Vagina (tissue), 2 donors: ENCODE measurements around the gene HSPB2. TPM values are rescaled to one million over a fixed set of nuclear protein-coding genes. Genes with fewer than 3 reads are reported as not detected.

ENCODE experiments used
- DNase-seq, 2 donors: peaks; one replicate each; pipeline ENCODE4 v3.0.0-alpha.2; 2017; ENCODE audit errors: extremely low spot score in 2 of 2
- H3K27ac ChIP-seq: fragments of 200-600 bp; sonication (generic); one replicate; pipeline ENCODE4 v1.5.1; 2019
- H3K27me3 ChIP-seq: fragments of 200-600 bp; sonication (generic); one replicate; pipeline ENCODE4 v1.5.1; 2019
- H3K36me3 ChIP-seq, 2 donors: fragments of 200-600 bp; sonication (generic); one replicate each; pipeline ENCODE4 v1.5.1; 2017 to 2019
- H3K4me1 ChIP-seq: fragments of 200-600 bp; sonication (generic); one replicate; pipeline ENCODE4 v1.5.1; 2019
- H3K4me3 ChIP-seq, 2 donors: fragments of 200-600 bp; sonication (generic); 1 replicate in 1 of 2; 2 replicates in 1 of 2; pipeline ENCODE4 v1.5.1; 2016 to 2019
- H3K9me3 ChIP-seq: fragments of 200-600 bp; sonication (generic); one replicate; pipeline ENCODE4 v1.5.1; 2019
- POLR2A ChIP-seq, 2 donors: fragments of 450-650 bp; IDR thresholded peaks; one replicate each; pipeline ENCODE4 v1.6.1; 2017; ENCODE audit warnings: antibody characterized with exemption in 2 of 2, mild to moderate bottlenecking in 2 of 2, moderate library complexity in 2 of 2
- POLR2AphosphoS5 ChIP-seq, 2 donors: sonication (generic); formaldehyde crosslinking; IDR thresholded peaks; one replicate each; pipeline ENCODE4 v1.9.0; 2017; ENCODE audit warnings: antibody characterized with exemption in 2 of 2, mild to moderate bottlenecking in 2 of 2, low read depth in 1 of 2; ENCODE audit not compliant: insufficient read depth in 1 of 2
- intact Hi-C: fragments of 100-400 bp; cut with DNase I; formaldehyde crosslinking; loops from one replicate; pipeline ENCODE4 v1.15.1; 2023
- total RNA-seq: library from RNA; depleted of rRNA; stranded (reverse); fragments of >200 nt; gene quantifications from one replicate; pipeline ENCODE4 v1.2.3, GENCODE V29; 2016
- TF ChIP-seq, protein P1 (sequence below), 3 experiments: fragments of 450-650 bp in 2 of 3; fragments of 200-600 bp in 1 of 3; sonication (generic) in 1 of 3; IDR thresholded peaks; one replicate each; pipeline ENCODE4 v1.5.1; 2017 to 2019; ENCODE audit warnings: antibody characterized with exemption in 3 of 3, mild to moderate bottlenecking in 2 of 3, moderate library complexity in 2 of 3

HSPB2 gene
- total RNA-seq, 1 donor from 2014 or later: not detected

DNA sequence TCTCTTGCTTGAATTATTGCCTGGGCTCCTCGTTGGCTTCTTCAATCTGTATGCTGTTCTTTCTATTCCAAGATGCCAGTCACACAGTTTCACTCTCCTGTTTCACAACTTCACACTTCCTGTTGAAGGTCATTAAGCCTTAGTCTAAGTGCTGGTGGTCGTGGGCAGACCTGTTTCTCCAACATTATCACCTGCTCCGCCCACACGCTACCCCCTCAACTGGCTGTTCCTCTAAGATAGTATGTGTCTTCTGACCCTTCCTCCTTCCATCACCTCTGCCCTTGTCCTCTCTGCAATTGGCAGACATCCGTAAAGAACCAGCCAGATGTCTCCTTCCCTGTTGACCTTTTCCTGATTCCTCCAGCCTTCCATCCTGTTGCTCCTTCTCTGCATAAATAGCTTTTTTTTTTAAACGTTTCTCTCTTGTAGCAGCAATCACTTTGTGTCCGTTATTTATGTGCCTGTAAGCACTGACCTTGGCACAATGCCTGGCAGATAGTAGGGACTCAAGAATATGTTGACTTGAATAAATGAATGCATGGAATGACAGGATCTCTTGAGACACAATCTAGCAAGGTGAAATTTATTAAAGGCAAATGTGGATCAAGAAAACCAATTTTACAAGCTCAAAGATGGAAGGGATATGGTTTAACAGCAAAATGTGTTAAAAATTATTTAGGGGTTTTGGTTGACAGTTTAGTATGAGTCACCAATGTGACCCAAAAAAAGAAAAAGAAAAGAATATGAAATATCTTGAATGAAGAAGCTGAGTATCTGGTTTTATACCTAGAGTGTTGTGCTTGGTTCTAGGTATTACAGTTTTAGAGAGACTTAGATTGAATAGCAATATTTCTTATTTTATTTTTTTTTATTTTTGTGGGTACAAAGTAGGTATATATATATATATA, 37.2 kb downstream of the HSPB2 start:
- H3K9me3 ChIP-seq: no peaks in the 10 kb centered on the region
- H3K27me3 ChIP-seq: no peaks in the 10 kb centered on the region
- intact Hi-C loops: no loop called here
- no peak overlapping the region for H3K4me3 ChIP-seq
- H3K27ac ChIP-seq: no peak overlapping the region
- no peak for TF ChIP-seq POLR2AphosphoS5 (IDR thresholded peaks at IDR 0.05; ENCODE audit: insufficient read depth in 1 of 2, low read depth in 1 of 2)
- TF ChIP-seq, protein P1, sequence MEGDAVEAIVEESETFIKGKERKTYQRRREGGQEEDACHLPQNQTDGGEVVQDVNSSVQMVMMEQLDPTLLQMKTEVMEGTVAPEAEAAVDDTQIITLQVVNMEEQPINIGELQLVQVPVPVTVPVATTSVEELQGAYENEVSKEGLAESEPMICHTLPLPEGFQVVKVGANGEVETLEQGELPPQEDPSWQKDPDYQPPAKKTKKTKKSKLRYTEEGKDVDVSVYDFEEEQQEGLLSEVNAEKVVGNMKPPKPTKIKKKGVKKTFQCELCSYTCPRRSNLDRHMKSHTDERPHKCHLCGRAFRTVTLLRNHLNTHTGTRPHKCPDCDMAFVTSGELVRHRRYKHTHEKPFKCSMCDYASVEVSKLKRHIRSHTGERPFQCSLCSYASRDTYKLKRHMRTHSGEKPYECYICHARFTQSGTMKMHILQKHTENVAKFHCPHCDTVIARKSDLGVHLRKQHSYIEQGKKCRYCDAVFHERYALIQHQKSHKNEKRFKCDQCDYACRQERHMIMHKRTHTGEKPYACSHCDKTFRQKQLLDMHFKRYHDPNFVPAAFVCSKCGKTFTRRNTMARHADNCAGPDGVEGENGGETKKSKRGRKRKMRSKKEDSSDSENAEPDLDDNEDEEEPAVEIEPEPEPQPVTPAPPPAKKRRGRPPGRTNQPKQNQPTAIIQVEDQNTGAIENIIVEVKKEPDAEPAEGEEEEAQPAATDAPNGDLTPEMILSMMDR (IDR thresholded peaks at IDR 0.05): no peak
- DNase-seq: no peak
- no peaks in the 10 kb centered on the region for H3K36me3 ChIP-seq
- peaks cover 4% of the 10 kb centered on the region for H3K4me1 ChIP-seq

DNA sequence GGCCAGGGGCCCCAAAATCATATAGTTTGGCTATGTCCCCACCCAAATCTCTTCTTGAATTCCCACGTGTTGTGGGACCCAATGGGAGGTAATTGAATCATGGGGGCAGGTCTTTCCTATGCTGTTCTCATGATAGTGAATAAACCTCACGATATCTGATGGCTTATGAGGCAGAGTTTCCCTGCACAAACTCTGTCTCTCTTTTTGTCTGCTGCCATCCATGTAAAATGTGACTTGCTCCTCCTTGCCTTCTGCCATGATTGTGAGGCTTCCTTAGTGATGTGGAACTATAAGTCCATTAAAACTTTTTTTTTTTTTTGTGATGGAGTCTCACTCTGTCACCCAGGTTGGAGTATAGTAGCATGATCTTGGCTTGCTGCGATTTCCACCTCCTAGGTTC, 39.0 kb downstream of the HSPB2 start:
- DNase-seq: no peak
- H3K27ac ChIP-seq: no peak overlapping the region
- intact Hi-C loops: no loop called here
- H3K9me3 ChIP-seq: no peaks in the 10 kb centered on the region
- no peaks in the 10 kb centered on the region for H3K4me1 ChIP-seq
- no peaks in the 10 kb centered on the region for H3K36me3 ChIP-seq
- no peak overlapping the region for H3K4me3 ChIP-seq
- H3K27me3 ChIP-seq: no peaks in the 10 kb centered on the region
- TF ChIP-seq POLR2AphosphoS5 (IDR thresholded peaks at IDR 0.05; ENCODE audit: insufficient read depth in 1 of 2, low read depth in 1 of 2): no peak
- TF ChIP-seq POLR2A (IDR thresholded peaks at IDR 0.05): no peak
- TF ChIP-seq, protein P1 (IDR thresholded peaks at IDR 0.05): no peak

DNA sequence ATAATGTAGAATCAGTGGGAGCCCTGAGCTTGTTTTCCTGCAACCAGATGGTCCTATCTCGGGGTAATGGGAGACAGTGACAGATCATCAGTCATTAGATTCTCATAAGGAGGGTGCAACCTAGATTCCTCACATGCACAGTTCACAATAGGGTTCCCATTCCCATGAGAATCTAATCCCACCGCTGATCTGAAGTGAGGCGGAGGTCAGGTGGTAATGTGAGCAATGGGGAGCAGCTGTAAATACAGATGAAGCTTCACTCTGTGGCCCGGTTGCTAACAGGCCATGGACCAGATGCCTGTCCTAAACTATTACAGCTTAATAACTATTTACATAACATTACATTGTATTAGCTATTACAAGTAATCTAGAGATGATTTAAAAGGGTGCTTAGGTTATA, 41.6 kb downstream of the HSPB2 start:
- Histone ChIP-seq H3K4me1 (no peaks in the 10 kb centered on the region), H3K27me3 (no peaks in the 10 kb centered on the region), H3K27ac (no peak overlapping the region), H3K36me3 (no peaks in the 10 kb centered on the region), H3K4me3 (no peak overlapping the region), H3K9me3 (no peaks in the 10 kb centered on the region)
- TF ChIP-seq POLR2A (IDR thresholded peaks at IDR 0.05) (no peak), POLR2AphosphoS5 (IDR thresholded peaks at IDR 0.05; ENCODE audit: insufficient read depth in 1 of 2, low read depth in 1 of 2) (no peak)
- TF ChIP-seq, protein P1 (IDR thresholded peaks at IDR 0.05): no peak
- intact Hi-C loops: no loop called here
- DNase-seq: no peak

DNA sequence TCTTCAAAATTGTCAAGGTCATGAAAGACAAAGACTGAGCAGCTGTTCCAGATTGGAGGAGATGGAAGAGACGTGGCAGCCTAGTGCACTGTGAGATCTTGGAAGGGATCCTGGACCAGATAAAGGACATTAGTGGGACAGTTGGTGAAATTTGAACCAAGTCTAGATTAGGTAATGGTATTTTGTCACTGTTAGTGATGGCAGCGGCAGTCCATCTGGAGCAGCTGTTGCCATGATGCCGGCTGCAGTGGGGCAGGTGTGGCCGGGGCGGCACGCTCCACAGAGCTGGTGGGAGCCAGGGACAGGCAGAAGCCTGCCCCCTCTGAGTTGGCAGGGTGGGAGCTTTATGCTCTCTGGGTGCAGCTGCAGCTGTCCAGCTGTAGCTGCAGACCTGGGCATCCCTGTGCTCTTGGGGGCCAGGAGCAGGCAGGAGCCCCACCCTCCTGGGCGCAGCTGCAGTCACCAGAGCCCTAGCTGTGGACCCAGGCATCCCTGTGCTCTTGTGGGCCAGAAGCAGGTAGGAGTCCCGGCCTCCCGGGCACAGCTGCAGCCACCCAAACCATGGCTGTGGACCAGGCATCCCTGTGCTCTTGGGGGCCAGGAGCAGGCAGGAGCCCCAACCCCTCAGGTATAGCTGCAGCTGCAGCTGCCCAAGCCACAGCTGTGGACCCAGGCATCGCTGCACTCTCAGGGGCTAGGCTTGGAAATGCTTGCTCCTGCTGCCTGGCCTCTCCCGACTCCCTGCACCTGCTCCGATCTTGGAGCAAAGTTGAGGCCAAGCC, 45.3 kb downstream of the HSPB2 start:
- intact Hi-C loops: no loop called here
- Histone ChIP-seq H3K27me3 (no peaks in the 10 kb centered on the region), H3K4me1 (peaks cover 5% of the 10 kb centered on the region), H3K9me3 (no peaks in the 10 kb centered on the region), H3K4me3 (no peak overlapping the region), H3K36me3 (no peaks in the 10 kb centered on the region), H3K27ac (no peak overlapping the region)
- DNase-seq: no peak
- TF ChIP-seq, protein P1 (IDR thresholded peaks at IDR 0.05): no peak
- TF ChIP-seq POLR2A (IDR thresholded peaks at IDR 0.05): no peak
- no peak for TF ChIP-seq POLR2AphosphoS5 (IDR thresholded peaks at IDR 0.05; ENCODE audit: insufficient read depth in 1 of 2, low read depth in 1 of 2)
